IPS-NIHi7 (cell line): ENCODE results near the gene RTP2.

ENCODE experiments used
- DNase-seq: peaks from one replicate; pipeline ENCODE4 v3.0.0; 2012; ENCODE audit warnings: mixed read lengths; ENCODE audit errors: extremely low spot score

The RTP2 gene

GRCh38 chr3:187738331-187739093 is 36.2 kb upstream of the RTP2 start:
- DNase-seq, result peak; percentile 86

DNA sequence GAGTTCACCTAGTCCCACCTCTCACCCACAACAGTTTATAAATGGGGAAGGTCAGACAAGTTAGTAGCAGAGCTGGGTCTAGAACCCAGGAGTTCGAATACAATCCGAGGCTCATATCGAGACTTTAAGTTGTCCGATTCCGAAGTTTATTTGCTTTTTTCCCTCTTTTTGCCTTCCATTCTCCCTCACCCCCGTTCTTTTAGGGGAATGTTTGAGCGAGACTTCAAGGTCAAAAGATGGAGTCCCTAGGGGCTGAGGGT is 35.6 kb upstream of the RTP2 start:
- DNase-seq, result no peak

DNA sequence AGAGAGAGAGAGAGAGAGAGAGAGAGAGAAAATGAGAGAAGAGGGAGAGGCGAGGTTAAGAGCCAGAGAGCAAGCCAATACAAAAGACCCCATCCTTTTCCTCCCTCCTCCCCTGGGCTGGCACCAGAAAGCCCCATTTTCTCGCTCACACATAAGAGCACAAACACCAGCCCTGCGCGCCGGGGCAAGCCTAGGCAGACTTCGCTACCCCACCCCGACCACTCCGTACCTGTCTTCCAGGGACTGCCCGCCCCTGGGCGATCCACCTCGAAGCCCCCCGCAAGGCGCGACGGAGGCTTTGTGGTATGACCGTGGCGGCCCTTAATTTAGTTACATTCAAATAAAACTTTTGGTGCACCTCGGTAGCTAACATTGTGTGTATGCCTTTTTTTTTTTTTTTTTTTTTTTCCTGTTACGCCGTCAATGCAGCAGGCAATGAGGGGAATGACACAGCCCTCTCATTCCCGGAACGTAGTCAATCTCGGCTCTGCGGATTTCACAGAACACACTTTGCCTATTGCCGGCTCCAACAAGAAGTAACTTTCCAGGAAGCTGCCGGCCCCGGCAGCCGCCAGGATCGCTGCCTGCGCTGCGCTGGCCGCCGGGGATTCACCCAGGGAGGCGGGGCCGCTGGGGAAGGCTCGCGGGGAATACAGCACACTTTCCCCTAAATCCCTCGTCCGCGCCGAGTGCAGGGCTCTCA is 35.2 kb upstream of the RTP2 start:
- no peak for DNase-seq

DNA sequence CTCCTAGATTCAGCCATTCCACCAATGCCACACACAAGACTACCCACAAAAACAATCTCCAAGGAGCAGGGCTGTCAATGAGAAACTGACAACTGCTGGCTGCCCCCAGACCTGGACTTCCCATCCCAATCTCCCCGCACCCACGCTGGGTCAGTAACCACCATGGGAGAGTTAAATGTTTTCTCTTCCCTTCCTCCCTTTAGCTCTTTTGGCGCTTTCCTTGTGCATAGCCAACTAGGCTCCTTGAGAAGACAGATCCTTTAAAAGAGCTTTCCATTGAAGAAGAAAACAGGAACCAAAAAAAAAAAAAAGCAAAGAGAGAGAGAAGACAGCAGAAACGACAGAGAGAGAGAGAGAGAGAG is 34.6 kb upstream of the RTP2 start:
- no peak for DNase-seq

- DNase-seq, result no peak
Observed at GRCh38 chr3:187736418-187736871, 34.1 kb upstream of the RTP2 start.

DNA sequence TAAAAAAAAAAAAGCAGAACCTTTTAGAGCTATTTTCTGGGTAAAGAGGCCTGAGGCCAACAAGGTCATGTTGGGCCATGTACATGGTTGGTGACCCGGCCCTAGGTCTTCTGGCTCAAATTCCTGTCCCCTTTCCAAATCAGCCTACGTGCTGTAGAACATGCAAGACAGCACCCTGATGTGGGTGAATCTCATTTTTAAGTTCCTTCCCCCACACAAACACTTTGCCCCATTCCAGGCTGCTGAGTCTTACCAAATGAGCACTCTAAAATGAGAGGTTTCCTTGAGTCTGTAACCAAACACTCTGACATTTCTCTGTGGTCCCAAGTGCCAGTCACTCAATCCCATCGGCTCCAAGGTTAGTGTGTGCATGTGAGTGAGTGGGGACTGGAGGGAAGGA is 33.5 kb upstream of the RTP2 start:
- no peak for DNase-seq

DNA sequence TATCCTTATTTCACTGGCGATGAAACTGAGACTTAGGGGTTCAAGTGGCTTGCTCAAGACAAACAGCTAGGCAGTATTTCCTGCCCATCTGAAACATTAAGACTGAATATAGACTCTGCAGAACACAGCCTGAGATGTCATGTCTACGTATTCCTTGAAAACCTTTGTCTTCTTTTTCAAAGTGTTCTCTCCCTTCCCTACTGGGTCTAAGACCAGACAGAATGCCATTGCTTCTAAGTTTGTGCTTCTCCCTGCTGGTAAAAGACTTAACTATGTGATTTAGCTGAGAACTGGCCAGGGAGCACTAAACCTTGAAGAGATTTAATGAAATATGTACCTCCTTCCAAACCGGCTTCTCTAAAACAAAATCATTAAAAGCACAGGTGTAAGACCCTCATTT is 33.0 kb upstream of the RTP2 start:
- DNase-seq, result no peak

GRCh38 chr3:187734841-187735240 is 32.5 kb upstream of the RTP2 start:
- no peak for DNase-seq

GRCh38 chr3:187733371-187733770 is 31.0 kb upstream of the RTP2 start:
- DNase-seq, result no peak

GRCh38 chr3:187729598-187729997 is 27.2 kb upstream of the RTP2 start:
- DNase-seq, result no peak

GRCh38 chr3:187728940-187729583 is 26.7 kb upstream of the RTP2 start:
- DNase-seq, result no peak

- DNase-seq, result no peak
Observed at GRCh38 chr3:187728248-187728647, 25.9 kb upstream of the RTP2 start.

- DNase-seq, result no peak
Observed at GRCh38 chr3:187726564-187726963, 24.2 kb upstream of the RTP2 start.

DNA sequence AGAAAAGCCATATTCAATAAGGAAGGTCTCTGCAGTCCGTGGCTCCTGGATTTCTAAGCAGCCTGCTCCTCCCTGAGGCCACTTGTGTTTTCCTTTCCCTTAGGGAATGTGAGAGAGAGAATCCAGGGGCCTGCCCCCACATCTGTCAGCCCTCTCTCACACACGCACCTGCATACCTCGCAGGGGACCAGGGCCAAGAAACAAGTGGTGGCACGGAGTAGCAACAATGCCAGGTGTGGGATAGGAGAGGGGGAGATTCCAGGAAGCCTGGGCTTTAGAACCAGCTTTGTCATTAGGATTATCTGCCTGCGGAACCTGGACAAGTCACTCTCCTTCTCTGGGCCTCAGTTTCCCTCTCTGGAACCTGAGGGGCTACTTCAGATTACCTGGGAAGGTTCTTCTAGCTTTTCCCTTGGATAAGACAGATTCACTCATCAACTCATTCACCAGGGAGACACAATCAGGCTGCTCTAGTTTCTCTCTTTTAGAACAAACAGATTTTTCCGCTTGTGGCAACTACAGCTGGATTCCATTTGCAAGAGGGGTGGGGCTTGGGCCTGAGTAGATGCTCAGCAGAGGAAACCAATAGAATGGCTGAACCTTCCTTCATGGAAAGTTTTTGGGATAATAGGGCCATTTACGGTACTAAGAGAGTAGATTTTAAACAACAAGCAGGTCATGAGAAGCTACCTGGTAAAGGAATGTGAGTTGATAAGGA is 23.5 kb upstream of the RTP2 start:
- DNase-seq, result no peak

GRCh38 chr3:187725224-187725623 is 22.9 kb upstream of the RTP2 start:
- no peak for DNase-seq

- DNase-seq, result no peak
Observed at GRCh38 chr3:187722206-187722612, 19.9 kb upstream of the RTP2 start.

DNA sequence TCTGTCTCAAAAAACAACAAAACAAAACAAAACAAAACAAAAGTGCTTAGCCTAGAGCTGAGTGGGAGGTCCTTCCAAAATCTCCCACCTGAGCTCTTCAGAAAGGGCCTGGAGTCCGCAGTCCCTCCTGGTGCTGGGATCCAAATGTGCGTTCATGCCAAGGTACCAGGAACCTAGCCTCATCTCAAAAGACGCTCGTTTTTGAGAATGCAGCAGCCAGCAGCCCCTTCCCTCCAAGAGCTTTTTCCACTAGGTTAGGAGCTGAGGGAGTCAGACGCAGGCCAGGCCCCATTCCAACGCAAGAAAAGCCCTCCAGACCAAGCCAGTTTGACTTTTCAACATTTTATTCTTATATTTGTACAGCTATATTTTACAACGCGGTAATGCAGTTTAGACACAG is 18.7 kb upstream of the RTP2 start:
- no peak for DNase-seq

GRCh38 chr3:187720337-187720670 is 17.9 kb upstream of the RTP2 start:
- DNase-seq, result no peak

- no peak for DNase-seq
Observed at GRCh38 chr3:187719628-187720336, 17.4 kb upstream of the RTP2 start.

- no peak for DNase-seq
Observed at GRCh38 chr3:187718802-187719201, 16.4 kb upstream of the RTP2 start.

DNA sequence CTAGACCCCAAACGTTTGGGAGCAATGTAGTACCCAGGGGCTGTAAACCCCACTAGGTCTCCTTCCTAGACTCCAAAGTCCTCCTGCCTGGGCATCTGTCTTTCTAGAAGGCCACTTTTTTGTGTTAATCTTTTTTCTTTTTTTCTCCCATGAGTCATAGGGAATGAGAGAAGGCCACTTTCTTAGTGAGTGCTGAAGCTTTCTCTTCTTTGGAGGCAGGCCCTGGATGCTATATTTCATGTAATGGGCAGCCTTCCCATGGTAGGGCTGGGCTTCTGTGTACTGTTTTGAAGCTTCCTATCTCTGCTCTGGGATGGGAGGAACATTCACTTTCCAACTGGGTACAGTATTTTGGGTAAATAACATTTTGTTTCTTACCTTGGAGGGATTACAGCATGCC is 15.2 kb upstream of the RTP2 start:
- no peak for DNase-seq

DNA sequence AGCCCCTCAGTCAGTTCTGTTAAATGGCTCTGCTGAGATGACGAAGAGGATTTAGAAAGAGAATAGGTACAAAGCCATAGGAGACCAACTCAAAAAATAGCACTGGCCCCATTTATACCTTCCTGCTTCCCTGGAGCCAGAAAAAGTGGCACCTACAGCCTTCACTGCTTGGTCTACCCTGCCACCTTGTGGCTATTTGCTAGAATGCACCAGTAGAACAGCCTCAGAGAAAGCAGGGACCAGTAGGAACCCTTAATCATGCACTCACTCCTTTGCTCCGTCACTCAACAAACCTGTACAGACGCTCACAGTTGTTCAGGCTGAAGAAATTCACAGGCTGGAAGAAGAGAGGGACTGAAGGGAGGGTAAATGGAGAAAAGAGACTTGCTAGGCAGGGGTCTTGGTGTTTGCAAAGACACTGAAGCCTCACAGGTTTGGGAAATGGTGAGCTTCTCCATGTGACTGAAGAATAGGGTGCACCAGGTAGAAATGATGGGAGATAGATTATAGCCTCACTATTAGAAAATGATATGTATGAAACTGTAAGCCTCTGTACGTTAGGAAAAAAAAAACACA is 12.1 kb upstream of the RTP2 start:
- DNase-seq, result peak; percentile 88
